Measurements from ENCODE around the gene PGAM2. TPM values are rescaled to one million over a fixed set of nuclear protein-coding genes. Genes with fewer than 3 reads are reported as not detected.

Gene PGAM2
- 1.8 and 2.5 TPM in 2 replicates for total RNA-seq
- long read RNA-seq, result 0 reads

DNA sequence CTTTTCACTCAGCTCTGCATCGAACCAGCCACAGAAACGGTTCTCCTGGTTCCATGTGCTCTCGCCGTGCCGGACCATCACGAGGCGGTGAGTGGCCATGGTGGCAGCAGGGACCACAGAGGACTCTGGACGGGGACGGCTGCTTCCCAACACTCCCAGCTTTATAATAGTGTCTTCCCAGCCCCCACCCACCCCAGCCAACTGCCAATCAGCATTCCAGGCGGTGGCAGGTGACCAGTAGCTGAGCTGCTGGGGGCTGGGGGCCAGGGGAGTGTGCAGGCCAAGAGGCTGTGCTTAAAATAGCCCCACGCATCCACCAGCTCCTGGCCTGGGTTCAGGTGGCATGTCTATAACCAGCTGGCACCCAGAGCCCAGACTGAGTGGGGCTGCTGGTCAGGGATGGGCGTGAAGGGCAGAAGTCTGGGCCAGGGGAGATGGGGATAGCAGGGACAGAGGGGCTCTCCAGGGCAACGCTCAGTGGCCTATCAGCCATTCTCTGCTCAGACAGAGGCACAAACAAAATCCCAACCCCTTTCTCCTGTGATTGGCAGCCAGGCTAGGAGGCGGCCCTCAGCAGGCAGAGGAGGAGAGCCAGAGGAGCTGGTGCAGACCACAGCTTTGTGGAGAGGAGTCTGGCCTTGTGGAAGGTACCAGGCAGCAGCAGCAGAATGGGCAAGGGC is at the start of gene PGAM2:
Gene PGAM2, minus strand, starts transcription at position 137 of the 680 bp plus-strand sequence. Its CDS starts 38 bp downstream, at position 99.
- Mint-ChIP-seq H3K4me1 (ENCODE audit: low read depth) (peaks cover 8% of the 10 kb centered on the region), H3K27me3 (peaks cover 10% of the 10 kb centered on the region), H3K9me3 (ENCODE audit: low read depth) (no peaks in the 10 kb centered on the region), H3K36me3 (ENCODE audit: insufficient read depth) (peaks cover 4% of the 10 kb centered on the region), H3K4me3 (ENCODE audit: low read depth) (no peak within 1 kb of the TSS), H3K27ac (peak within 1 kb of the TSS; percentile 29)
- no peak for DNase-seq (ENCODE audit: low spot score, unreplicated experiment)
- TF ChIP-seq, protein P1, sequence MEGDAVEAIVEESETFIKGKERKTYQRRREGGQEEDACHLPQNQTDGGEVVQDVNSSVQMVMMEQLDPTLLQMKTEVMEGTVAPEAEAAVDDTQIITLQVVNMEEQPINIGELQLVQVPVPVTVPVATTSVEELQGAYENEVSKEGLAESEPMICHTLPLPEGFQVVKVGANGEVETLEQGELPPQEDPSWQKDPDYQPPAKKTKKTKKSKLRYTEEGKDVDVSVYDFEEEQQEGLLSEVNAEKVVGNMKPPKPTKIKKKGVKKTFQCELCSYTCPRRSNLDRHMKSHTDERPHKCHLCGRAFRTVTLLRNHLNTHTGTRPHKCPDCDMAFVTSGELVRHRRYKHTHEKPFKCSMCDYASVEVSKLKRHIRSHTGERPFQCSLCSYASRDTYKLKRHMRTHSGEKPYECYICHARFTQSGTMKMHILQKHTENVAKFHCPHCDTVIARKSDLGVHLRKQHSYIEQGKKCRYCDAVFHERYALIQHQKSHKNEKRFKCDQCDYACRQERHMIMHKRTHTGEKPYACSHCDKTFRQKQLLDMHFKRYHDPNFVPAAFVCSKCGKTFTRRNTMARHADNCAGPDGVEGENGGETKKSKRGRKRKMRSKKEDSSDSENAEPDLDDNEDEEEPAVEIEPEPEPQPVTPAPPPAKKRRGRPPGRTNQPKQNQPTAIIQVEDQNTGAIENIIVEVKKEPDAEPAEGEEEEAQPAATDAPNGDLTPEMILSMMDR (IDR thresholded peaks at IDR 0.05; ENCODE audit: unreplicated experiment), result no peak

DNA sequence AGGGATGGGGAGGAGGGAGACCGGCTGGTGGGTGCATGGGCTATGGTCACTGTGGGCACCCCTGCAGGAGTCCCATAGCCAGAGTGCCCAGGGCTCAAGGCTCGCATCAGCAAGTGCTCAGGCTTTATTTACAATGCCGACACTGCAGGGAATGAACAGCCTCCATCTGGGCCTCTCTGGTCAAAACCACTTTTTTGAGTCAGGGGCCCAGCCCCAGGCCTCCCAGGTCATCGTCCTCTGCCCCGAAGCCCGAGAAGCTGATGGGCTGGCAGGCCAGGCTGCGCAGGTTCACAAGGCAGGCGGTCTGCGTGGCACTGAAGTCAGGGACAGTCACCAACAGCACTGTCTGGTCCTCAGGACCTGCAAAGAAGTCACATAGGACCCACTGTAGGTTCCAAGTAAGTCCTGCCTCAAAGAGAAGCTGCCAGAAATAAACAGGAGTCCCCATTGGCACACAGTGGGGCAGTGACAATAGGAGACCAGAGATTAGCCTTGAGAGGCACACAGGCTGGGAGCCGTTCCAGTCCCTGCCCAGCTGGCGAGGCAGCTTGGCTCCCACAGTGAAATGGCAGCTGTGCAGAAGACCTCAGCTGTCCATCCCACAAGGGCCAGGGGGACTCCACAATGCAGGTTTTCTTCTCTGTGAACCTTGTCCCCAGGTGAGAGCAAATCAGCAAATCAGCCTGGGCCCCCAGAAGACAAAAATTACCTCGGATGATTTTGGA is 49.4 kb upstream of the PGAM2 start:
- Mint-ChIP-seq H3K27me3 (no peaks in the 10 kb centered on the region), H3K9me3 (ENCODE audit: low read depth) (no peaks in the 10 kb centered on the region), H3K4me3 (ENCODE audit: low read depth) (no peak overlapping the region), H3K27ac (no peak overlapping the region), H3K36me3 (ENCODE audit: insufficient read depth) (peaks cover 8% of the 10 kb centered on the region), H3K4me1 (ENCODE audit: low read depth) (no peaks in the 10 kb centered on the region)
- TF ChIP-seq, protein P1 (IDR thresholded peaks at IDR 0.05; ENCODE audit: unreplicated experiment), result no peak
- DNase-seq (ENCODE audit: low spot score, unreplicated experiment), result no peak

DNA sequence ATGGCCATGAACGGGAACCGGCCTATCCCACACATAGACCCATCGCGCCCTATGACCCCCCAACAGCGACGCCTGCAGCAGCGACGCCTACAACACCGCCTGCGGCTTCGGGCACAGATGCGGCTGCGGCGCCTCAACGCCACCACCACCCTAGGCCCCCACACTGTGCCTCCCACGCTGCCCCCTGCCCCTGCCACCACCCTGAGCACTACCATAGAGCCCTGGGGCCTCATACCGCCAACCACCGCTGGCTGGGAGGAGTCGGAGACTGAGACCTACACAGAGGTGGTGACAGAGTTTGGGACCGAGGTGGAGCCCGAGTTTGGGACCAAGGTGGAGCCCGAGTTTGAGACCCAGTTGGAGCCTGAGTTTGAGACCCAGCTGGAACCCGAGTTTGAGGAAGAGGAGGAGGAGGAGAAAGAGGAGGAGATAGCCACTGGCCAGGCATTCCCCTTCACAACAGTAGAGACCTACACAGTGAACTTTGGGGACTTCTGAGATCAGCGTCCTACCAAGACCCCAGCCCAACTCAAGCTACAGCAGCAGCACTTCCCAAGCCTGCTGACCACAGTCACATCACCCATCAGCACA is 48.5 kb upstream of the PGAM2 start:
- no peak for DNase-seq (ENCODE audit: low spot score, unreplicated experiment)
- Mint-ChIP-seq H3K27me3 (no peaks in the 10 kb centered on the region), H3K4me1 (ENCODE audit: low read depth) (no peaks in the 10 kb centered on the region), H3K27ac (no peak overlapping the region), H3K4me3 (ENCODE audit: low read depth) (no peak overlapping the region), H3K36me3 (ENCODE audit: insufficient read depth) (peaks cover 7% of the 10 kb centered on the region), H3K9me3 (ENCODE audit: low read depth) (no peaks in the 10 kb centered on the region)
- TF ChIP-seq, protein P1 (IDR thresholded peaks at IDR 0.05; ENCODE audit: unreplicated experiment), result no peak

- TF ChIP-seq, protein P1 (IDR thresholded peaks at IDR 0.05; ENCODE audit: unreplicated experiment), result no peak
- Mint-ChIP-seq H3K36me3 (ENCODE audit: insufficient read depth) (peaks cover 6% of the 10 kb centered on the region), H3K27ac (no peak overlapping the region), H3K4me3 (ENCODE audit: low read depth) (no peak overlapping the region), H3K27me3 (no peaks in the 10 kb centered on the region), H3K9me3 (ENCODE audit: low read depth) (no peaks in the 10 kb centered on the region), H3K4me1 (ENCODE audit: low read depth) (no peaks in the 10 kb centered on the region)
- DNase-seq (ENCODE audit: low spot score, unreplicated experiment), result no peak
These were observed 47.8 kb upstream of the PGAM2 start for GRCh38 chr7:44112997-44113763.
